ENCODE data around the gene KCNC1.

KCNC1 gene

DNA sequence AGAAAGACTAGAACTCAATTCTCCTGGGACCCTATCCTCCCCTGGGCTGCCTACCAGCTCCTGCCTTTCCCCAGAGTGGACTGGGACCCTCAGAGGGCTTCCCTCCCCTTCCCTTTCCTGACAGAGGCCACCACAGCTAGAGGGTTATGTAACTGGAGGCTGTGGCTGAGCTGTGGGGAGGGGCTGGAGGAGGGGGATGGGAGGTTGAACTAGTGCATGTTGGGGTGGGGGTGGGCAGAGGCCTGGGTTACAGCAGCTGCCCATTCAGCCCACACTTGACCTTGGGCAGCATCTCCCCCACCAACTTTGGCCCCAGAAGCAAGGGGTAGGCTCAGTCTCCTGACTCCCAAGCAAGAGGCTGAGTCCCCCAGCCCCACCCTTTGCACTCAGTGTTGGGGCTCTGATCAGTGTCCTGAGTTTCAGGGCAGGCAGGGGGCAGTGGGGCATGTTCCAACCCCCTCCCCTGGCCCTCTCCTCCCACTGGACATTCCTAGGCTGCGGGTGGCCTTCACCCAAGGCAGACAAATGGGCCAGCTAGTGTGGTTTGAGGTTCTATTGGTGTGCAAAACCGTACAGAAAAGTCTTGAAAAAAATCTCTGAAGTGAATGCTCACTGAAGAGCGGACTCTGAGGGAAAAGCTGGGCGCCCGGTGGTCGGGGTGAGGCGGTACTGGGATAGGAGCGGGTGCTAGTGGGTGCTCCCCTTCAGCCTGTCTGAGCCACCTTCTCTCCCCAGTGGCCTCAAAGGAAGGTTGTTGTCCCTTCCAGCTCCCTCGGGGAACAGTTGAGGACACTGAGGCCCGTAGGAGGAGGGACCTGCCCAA is 3.8 kb downstream of the KCNC1 start:
- DNase-seq (ENCODE audit: low read depth), result no peak

DNA sequence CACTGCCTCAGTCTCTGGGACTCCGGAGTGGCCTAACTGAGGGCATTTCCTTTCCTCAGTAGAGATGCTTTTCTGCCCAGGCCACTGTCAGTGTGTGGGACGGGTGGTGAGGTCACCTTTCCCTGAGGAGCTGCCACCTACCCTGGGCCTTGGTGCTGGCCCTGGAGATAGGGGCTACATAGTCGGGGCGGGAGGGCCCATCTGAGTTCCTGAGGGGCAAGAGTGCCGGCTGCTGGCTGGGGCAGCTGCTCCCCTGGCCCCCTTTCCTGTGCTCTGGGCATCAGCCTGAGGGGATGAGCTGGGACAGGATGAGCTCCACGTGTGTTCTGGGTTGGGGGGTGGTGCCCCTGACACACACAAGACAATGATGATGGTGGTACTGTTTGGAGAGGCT is 5.4 kb downstream of the KCNC1 start:
- DNase-seq (ENCODE audit: low read depth), result no peak

- no peak for DNase-seq (ENCODE audit: low read depth)
These were observed 6.2 kb downstream of the KCNC1 start for GRCh38 chr11:17740649-17741235.

GRCh38 chr11:17741487-17741886 is 6.9 kb downstream of the KCNC1 start:
- no peak for DNase-seq (ENCODE audit: low read depth)

- no peak for DNase-seq (ENCODE audit: low read depth)
These were observed 7.4 kb downstream of the KCNC1 start for GRCh38 chr11:17742019-17742418.

GRCh38 chr11:17743026-17743807 is 8.6 kb downstream of the KCNC1 start:
- DNase-seq (ENCODE audit: low read depth), result no peak

DNA sequence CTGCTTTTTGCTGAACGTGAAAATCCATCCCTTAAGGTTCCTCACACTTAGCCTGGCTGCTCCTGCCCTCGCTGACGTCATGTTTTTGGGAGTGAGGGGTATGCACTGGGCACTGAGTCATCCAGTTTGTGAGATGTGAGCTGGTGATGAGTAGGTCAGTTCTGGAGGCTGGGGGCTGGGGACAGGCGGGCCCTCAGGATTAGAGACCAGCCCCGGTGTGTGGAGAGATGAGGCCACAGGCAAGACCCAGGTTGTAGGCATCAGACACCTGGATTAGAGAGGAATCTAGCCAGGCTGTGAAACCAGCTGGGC is 9.2 kb downstream of the KCNC1 start:
- no peak for DNase-seq (ENCODE audit: low read depth)

- DNase-seq (ENCODE audit: low read depth), result no peak
These were observed 9.8 kb downstream of the KCNC1 start for GRCh38 chr11:17744151-17744940.

DNA sequence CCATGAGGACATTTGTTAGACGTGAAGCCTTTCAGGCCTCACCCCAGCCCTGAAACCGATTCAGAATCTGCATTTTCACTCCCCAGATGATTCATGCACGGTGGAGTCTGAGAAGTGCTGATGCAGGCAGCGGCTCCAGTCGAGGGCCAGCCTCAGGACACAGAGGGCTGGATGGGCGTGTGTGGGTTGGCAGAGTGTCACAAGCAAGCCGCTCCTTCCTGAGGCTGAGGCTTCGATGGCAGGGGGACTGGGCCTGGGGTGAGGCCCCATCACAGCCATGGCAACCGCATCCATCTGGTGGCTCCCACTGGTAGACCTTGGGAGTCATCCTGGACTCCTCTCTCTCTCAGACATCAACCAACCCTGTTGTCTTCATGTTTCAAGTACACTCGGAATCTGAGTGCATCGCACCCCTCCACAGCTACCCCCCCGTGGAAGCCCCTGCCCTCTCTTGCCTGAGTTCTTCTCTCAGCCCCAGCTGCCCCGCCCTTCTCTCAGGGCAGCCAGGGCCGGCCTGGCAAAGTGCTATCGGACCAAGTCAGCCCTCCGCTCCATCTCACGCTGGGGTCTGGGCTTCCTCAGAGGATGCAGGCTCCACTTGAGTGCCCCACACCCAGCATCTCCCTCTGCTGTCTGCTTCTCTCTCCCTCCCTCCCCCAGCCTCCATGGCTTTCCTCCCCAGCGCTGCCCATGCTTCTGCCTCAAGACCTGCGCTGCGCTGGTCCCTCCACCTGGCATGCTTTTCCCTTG is 10.6 kb downstream of the KCNC1 start:
- DNase-seq (ENCODE audit: low read depth), result no peak

GRCh38 chr11:17746096-17746495 is 11.5 kb downstream of the KCNC1 start:
- no peak for DNase-seq (ENCODE audit: low read depth)

- DNase-seq (ENCODE audit: low read depth), result no peak
These were observed 12.8 kb downstream of the KCNC1 start for GRCh38 chr11:17747131-17747955.

- DNase-seq (ENCODE audit: low read depth), result no peak
These were observed 13.5 kb downstream of the KCNC1 start for GRCh38 chr11:17748044-17748443.

DNA sequence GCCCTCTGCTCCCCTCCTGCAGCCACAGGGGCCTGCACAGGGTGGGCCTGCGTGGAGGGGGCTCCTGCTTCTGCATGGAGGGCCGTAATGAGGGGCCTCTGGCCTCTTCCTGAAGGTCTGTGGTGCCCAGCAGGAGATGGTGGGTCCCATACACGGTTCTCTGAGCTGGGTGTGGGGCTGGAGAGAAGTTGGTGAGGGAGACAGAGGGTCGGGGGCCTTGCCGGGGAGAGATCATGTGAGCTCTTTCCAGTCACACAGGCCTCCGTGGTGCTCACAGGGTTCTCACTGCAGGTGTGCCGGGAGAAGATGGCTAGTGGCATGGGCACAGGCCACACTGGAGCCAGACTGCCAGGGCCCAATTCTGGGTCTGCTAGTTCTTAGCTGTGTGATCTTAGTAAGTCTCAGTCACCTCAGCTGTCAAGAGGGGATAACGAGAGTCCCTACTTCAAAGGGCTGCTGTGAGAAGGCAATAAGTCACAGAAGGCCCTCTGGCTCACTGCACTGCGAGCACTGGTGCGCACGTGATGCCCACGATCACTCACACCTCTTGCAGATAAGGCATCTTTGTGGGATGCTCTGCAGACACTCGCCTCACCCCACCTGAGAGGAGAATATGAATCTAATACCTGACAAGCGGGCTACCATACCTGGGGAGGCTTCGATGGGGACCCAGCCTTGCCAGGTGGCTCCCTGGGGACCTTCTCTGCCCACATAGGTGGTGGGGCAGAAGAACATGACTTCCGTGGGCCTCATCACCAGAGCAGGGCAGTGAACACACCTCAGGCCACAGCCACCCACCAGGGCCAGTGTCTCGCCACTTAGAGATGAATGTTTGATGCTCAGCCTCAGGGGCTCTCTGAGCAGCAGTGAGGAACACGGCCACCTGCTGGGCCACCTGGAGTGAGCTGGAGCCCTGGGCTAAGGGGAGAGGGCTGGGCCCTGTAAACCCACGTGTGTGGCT is 14.5 kb downstream of the KCNC1 start:
- no peak for DNase-seq (ENCODE audit: low read depth)

GRCh38 chr11:17750013-17750800 is 15.6 kb downstream of the KCNC1 start:
- no peak for DNase-seq (ENCODE audit: low read depth)

DNA sequence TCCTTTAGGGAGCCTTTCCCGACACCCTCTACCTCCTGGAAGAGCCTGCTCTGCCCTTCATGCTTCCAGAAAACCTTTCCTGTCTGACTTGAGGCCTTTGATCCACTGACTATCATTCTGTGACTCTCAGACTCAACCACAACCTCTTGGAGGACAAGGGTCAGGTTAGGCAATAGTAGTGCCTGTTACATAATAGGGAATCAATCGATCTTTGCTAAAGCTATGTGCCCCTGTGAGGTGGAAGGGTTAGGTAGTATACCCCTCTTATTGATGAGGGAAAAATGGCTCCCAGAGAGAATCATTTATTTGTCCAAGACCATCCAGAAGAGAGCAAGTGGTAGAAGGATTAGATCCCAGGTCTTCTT is 16.2 kb downstream of the KCNC1 start:
- DNase-seq (ENCODE audit: low read depth), result no peak

- no peak for DNase-seq (ENCODE audit: low read depth)
These were observed 17.0 kb downstream of the KCNC1 start for GRCh38 chr11:17751558-17751957.

- no peak for DNase-seq (ENCODE audit: low read depth)
These were observed 17.6 kb downstream of the KCNC1 start for GRCh38 chr11:17752144-17752543.

GRCh38 chr11:17753153-17753552 is 18.6 kb downstream of the KCNC1 start:
- no peak for DNase-seq (ENCODE audit: low read depth)

DNA sequence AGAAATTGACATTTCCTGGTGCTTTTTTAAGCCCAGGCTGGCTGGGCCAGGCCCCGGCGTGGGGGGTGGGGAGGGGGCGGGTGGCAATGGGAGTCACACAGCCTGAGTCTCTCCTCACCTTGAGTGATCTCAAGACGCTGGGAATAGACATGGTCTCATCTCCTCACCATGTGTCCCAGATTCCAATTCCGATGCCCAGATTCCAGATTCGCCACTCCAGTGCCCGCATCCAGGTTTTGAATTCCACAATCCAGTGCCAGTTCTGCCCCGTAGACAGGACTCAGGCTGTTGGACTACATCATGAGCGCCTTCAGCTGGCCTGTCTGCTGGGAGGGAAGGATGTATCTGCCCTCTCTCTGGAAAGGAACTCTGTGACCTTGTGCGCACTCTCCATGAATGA is 19.1 kb downstream of the KCNC1 start:
- no peak for DNase-seq (ENCODE audit: low read depth)

All from activated T-cell treated with anti-CD3 and anti-CD28 coated beads for 1 hour (primary cell).